ENCODE measurements around the gene ERFL. TPM values are rescaled to one million over a fixed set of nuclear protein-coding genes. Genes with fewer than 3 reads are reported as not detected.
A peak's percentile ranks its signal among the peaks of the same experiment; 100 is the strongest.

The ERFL gene
- total and polyA plus RNA-seq, 2 experiments from 2014 or later: 0.69 TPM; not detected in 1

DNA sequence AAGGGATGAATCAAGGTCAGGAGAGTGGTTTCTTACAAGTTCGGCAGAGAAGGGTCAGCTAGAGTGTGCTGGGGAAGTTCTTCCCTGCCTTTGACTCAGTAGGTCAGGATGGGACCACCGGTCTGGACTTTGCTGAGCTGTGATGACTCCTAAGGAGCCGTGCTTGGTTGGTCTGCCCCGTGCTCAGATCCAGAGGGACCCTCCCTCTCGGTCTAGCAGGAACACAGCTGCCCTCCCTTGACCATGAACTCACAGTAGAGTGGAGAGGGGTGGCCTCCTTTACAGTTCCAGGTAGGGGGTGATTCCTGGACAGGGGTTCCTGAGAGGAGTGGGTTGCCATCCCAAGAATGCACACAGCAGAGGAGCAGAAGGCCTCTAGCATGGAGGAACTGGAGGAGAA lies 63.9 kb downstream of the ERFL start (continued):
- TF ChIP-seq, protein P1, sequence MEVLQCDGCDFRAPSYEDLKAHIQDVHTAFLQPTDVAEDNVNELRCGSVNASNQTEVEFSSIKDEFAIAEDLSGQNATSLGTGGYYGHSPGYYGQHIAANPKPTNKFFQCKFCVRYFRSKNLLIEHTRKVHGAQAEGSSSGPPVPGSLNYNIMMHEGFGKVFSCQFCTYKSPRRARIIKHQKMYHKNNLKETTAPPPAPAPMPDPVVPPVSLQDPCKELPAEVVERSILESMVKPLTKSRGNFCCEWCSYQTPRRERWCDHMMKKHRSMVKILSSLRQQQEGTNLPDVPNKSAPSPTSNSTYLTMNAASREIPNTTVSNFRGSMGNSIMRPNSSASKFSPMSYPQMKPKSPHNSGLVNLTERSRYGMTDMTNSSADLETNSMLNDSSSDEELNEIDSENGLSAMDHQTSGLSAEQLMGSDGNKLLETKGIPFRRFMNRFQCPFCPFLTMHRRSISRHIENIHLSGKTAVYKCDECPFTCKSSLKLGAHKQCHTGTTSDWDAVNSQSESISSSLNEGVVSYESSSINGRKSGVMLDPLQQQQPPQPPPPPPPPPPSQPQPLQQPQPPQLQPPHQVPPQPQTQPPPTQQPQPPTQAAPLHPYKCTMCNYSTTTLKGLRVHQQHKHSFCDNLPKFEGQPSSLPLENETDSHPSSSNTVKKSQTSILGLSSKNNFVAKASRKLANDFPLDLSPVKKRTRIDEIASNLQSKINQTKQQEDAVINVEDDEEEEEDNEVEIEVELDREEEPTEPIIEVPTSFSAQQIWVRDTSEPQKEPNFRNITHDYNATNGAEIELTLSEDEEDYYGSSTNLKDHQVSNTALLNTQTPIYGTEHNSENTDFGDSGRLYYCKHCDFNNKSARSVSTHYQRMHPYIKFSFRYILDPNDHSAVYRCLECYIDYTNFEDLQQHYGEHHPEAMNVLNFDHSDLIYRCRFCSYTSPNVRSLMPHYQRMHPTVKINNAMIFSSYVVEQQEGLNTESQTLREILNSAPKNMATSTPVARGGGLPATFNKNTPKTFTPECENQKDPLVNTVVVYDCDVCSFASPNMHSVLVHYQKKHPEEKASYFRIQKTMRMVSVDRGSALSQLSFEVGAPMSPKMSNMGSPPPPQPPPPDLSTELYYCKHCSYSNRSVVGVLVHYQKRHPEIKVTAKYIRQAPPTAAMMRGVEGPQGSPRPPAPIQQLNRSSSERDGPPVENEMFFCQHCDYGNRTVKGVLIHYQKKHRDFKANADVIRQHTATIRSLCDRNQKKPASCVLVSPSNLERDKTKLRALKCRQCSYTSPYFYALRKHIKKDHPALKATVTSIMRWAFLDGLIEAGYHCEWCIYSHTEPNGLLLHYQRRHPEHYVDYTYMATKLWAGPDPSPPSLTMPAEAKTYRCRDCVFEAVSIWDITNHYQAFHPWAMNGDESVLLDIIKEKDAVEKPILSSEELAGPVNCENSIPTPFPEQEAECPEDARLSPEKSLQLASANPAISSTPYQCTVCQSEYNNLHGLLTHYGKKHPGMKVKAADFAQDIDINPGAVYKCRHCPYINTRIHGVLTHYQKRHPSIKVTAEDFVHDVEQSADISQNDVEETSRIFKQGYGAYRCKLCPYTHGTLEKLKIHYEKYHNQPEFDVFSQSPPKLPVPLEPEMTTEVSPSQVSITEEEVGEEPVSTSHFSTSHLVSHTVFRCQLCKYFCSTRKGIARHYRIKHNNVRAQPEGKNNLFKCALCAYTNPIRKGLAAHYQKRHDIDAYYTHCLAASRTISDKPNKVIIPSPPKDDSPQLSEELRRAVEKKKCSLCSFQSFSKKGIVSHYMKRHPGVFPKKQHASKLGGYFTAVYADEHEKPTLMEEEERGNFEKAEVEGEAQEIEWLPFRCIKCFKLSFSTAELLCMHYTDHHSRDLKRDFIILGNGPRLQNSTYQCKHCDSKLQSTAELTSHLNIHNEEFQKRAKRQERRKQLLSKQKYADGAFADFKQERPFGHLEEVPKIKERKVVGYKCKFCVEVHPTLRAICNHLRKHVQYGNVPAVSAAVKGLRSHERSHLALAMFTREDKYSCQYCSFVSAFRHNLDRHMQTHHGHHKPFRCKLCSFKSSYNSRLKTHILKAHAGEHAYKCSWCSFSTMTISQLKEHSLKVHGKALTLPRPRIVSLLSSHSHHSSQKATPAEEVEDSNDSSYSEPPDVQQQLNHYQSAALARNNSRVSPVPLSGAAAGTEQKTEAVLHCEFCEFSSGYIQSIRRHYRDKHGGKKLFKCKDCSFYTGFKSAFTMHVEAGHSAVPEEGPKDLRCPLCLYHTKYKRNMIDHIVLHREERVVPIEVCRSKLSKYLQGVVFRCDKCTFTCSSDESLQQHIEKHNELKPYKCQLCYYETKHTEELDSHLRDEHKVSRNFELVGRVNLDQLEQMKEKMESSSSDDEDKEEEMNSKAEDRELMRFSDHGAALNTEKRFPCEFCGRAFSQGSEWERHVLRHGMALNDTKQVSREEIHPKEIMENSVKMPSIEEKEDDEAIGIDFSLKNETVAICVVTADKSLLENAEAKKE (CRISPR knock-in tag; IDR thresholded peaks at IDR 0.05): no peak

DNA sequence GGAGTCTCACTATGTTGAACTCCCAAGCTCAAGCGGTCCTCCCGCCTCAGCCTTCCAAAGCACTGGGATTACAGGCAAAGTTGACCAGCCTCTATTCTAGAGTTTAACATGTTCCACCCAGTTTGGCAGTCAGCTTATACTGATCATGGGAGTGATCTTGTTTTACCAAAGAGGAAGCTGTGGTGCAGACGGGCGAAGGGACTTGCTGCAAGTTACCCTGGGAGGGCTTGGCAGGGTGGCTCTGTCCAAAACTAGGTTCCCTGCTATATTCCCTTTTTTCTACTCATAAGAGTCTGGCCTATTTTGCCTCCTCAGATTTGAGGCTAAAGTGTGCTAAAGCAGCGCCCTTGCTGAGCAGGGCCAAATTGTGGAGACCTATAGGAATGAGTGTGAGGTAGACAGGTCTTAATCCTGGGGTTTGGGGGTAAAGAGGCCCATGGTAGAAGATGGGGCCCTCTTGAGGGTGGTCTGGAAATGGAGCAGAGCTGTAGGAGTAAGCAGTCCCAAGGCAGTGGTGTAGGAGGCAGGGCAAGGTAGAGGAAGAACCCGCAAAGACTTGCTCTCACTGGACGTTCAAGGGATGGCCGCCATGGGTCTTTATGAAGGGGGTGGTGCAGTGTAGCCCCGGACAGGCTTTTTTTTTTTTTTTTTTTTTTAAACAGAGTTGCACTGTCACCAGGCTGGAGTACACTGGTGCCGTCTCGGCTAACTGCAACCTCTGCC lies 64.9 kb downstream of the ERFL start:
- peaks cover 71% of the 10 kb centered on the region for H3K36me3 ChIP-seq (ENCODE audit: insufficient read depth)
- TF ChIP-seq EZH2 (IDR thresholded peaks at IDR 0.05; ENCODE audit: low read depth, unreplicated experiment) (no peak), POLR2AphosphoS5 (IDR thresholded peaks at IDR 0.05; ENCODE audit: low read depth) (peak; percentile 24; the same call in 1 of the 2 replicates)
- Mint-ChIP-seq H3K4me1 (peaks cover 47% of the 10 kb centered on the region), H3K4me3 (peak overlapping the region; percentile 85), H3K27ac (peak overlapping the region; percentile 94), H3K27me3 (ENCODE audit: insufficient read depth, low read depth, poor library complexity) (peaks cover 32% of the 10 kb centered on the region), H3K9me3 (peaks cover 3% of the 10 kb centered on the region; the same call in 1 of the 3 replicates), H3K36me3 (ENCODE audit: low read depth) (peaks cover 80% of the 10 kb centered on the region)
- peaks cover 74% of the 10 kb centered on the region for H3F3A ChIP-seq (replicated peaks; ENCODE audit: low read depth)
- H3K27ac ChIP-seq (ENCODE audit: low read depth): peak overlapping the region; percentile 98
- H3K4me3 ChIP-seq: peak overlapping the region; percentile 69
- H3K4me1 ChIP-seq (ENCODE audit: insufficient read depth): peaks cover 47% of the 10 kb centered on the region
- H4K20me1 ChIP-seq (replicated peaks; ENCODE audit: insufficient read depth): peaks cover 69% of the 10 kb centered on the region
- peak overlapping the region; percentile 99 for H3K4me2 ChIP-seq
- DNase-seq (ENCODE audit: low spot score) (no peak), ATAC-seq (no peak)
- H3K9me2 ChIP-seq (ENCODE audit: insufficient read depth): no peaks in the 10 kb centered on the region
- H3K27me3 ChIP-seq (ENCODE audit: insufficient read depth): no peaks in the 10 kb centered on the region
- no peak overlapping the region for H2AFZ ChIP-seq
- peaks cover 80% of the 10 kb centered on the region for H3K79me2 ChIP-seq (replicated peaks; ENCODE audit: insufficient read depth)

All from GM23338 (cell line).